ENCODE results near the gene ARRDC4. TPM values are rescaled to one million over a fixed set of nuclear protein-coding genes. Genes with fewer than 3 reads are reported as not detected.
A peak's percentile ranks its signal among the peaks of the same experiment; 100 is the strongest.

Gene ARRDC4
- total and polyA plus RNA-seq, 9 of the 15 experiments (the other 6 are each of a cell fraction or from before 2014, with no cell fraction given), result 4.3 to 16.1 (median 14.4) TPM

DNA sequence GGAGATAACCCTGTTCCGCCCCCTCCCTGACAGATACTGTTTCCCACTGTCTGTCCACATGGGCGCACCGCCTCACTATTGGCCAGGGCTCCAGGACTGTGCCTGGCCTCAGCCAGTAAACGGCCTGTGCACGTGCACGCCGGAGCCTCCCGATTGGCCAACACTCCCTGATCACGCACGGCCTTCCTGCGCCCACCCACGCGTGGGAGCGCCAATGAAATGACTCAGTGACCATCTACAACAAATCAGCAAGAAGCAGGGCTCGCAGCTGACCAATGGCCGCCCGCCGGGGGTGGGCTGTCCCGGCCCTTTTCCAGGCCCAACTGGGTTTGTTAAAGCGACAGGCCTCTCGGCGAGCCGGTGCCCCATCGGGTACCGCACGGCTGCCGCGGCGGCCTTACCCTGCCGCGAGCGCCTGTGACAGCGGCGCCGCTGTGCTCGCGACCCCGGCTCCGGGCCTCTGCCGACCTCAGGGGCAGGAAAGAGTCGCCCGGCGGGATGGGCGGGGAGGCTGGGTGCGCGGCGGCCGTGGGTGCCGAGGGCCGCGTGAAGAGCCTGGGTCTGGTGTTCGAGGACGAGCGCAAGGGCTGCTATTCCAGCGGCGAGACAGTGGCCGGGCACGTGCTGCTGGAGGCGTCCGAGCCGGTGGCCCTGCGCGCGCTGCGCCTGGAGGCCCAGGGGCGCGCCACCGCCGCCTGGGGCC, at the start of gene ARRDC4 (continued):
- TF ChIP-seq, protein P1, sequence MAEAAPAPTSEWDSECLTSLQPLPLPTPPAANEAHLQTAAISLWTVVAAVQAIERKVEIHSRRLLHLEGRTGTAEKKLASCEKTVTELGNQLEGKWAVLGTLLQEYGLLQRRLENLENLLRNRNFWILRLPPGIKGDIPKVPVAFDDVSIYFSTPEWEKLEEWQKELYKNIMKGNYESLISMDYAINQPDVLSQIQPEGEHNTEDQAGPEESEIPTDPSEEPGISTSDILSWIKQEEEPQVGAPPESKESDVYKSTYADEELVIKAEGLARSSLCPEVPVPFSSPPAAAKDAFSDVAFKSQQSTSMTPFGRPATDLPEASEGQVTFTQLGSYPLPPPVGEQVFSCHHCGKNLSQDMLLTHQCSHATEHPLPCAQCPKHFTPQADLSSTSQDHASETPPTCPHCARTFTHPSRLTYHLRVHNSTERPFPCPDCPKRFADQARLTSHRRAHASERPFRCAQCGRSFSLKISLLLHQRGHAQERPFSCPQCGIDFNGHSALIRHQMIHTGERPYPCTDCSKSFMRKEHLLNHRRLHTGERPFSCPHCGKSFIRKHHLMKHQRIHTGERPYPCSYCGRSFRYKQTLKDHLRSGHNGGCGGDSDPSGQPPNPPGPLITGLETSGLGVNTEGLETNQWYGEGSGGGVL (CRISPR knock-in tag; IDR thresholded peaks at IDR 0.05), result no peak
- TF ChIP-seq ZNF644 (tag; IDR thresholded peaks at IDR 0.05; ENCODE audit: low read depth) (no peak), NFYB (IDR thresholded peaks at IDR 0.05; ENCODE audit: extremely low read depth, insufficient read length) (peak; percentile 99), ZNF79 (CRISPR knock-in tag; IDR thresholded peaks at IDR 0.05; ENCODE audit: low read depth) (no peak), CTBP1 (IDR thresholded peaks at IDR 0.05; ENCODE audit: borderline replicate concordance) (no peak), MED1 (CRISPR knock-in tag; IDR thresholded peaks at IDR 0.05; ENCODE audit: borderline replicate concordance) (no peak), RFX7 (CRISPR knock-in tag; IDR thresholded peaks at IDR 0.05) (no peak), RCOR1 (IDR thresholded peaks at IDR 0.05; ENCODE audit: borderline replicate concordance in 1 of 2, low read depth in 2 of 2, low read length in 2 of 2) (no peak), ZNF133 (CRISPR knock-in tag; IDR thresholded peaks at IDR 0.05) (no peak), RBBP5 (IDR thresholded peaks at IDR 0.05; ENCODE audit: borderline replicate concordance, insufficient read depth, low read length, poor library complexity, severe bottlenecking) (peak; percentile 52), HNRNPL (IDR thresholded peaks at IDR 0.05; ENCODE audit: low read depth, low read length) (no peak), BMI1 (IDR thresholded peaks at IDR 0.05; ENCODE audit: low read length) (no peak), SOX6 (IDR thresholded peaks at IDR 0.05) (0 out of 2 replicates have a peak, but pooled peaks have one; percentile 14)
- TF ChIP-seq, protein P2, sequence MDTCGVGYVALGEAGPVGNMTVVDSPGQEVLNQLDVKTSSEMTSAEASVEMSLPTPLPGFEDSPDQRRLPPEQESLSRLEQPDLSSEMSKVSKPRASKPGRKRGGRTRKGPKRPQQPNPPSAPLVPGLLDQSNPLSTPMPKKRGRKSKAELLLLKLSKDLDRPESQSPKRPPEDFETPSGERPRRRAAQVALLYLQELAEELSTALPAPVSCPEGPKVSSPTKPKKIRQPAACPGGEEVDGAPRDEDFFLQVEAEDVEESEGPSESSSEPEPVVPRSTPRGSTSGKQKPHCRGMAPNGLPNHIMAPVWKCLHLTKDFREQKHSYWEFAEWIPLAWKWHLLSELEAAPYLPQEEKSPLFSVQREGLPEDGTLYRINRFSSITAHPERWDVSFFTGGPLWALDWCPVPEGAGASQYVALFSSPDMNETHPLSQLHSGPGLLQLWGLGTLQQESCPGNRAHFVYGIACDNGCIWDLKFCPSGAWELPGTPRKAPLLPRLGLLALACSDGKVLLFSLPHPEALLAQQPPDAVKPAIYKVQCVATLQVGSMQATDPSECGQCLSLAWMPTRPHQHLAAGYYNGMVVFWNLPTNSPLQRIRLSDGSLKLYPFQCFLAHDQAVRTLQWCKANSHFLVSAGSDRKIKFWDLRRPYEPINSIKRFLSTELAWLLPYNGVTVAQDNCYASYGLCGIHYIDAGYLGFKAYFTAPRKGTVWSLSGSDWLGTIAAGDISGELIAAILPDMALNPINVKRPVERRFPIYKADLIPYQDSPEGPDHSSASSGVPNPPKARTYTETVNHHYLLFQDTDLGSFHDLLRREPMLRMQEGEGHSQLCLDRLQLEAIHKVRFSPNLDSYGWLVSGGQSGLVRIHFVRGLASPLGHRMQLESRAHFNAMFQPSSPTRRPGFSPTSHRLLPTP (IDR thresholded peaks at IDR 0.05; ENCODE audit: borderline replicate concordance, extremely low read depth, insufficient read length), result no peak
- TF ChIP-seq, protein P3, sequence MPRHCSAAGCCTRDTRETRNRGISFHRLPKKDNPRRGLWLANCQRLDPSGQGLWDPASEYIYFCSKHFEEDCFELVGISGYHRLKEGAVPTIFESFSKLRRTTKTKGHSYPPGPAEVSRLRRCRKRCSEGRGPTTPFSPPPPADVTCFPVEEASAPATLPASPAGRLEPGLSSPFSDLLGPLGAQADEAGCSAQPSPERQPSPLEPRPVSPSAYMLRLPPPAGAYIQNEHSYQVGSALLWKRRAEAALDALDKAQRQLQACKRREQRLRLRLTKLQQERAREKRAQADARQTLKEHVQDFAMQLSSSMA (CRISPR knock-in tag; IDR thresholded peaks at IDR 0.05), result no peak
- TF ChIP-seq, protein P4, sequence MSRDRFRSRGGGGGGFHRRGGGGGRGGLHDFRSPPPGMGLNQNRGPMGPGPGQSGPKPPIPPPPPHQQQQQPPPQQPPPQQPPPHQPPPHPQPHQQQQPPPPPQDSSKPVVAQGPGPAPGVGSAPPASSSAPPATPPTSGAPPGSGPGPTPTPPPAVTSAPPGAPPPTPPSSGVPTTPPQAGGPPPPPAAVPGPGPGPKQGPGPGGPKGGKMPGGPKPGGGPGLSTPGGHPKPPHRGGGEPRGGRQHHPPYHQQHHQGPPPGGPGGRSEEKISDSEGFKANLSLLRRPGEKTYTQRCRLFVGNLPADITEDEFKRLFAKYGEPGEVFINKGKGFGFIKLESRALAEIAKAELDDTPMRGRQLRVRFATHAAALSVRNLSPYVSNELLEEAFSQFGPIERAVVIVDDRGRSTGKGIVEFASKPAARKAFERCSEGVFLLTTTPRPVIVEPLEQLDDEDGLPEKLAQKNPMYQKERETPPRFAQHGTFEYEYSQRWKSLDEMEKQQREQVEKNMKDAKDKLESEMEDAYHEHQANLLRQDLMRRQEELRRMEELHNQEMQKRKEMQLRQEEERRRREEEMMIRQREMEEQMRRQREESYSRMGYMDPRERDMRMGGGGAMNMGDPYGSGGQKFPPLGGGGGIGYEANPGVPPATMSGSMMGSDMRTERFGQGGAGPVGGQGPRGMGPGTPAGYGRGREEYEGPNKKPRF (IDR thresholded peaks at IDR 0.05; ENCODE audit: low read depth, low read length), result no peak
- TF ChIP-seq, protein P5, sequence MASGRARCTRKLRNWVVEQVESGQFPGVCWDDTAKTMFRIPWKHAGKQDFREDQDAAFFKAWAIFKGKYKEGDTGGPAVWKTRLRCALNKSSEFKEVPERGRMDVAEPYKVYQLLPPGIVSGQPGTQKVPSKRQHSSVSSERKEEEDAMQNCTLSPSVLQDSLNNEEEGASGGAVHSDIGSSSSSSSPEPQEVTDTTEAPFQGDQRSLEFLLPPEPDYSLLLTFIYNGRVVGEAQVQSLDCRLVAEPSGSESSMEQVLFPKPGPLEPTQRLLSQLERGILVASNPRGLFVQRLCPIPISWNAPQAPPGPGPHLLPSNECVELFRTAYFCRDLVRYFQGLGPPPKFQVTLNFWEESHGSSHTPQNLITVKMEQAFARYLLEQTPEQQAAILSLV (tag; IDR thresholded peaks at IDR 0.05), result no peak
